ENCODE results near the gene PIGQ.

The PIGQ gene

GRCh38 chr16:555528-556473, 14.0 kb upstream of the PIGQ start:
- TF ChIP-seq CTCF (IDR thresholded peaks at IDR 0.05): no peak
- H3K27me3 ChIP-seq: peaks cover 0 to 40% of the 10 kb centered on the region in 2 donors
- no peak overlapping the region for H3K4me3 ChIP-seq
- peaks cover 13 to 33% (median 25%) of the 10 kb centered on the region in 3 donors for H3K36me3 ChIP-seq
- intact Hi-C loops (cut with DNase I; ENCODE audit: low total_unique reads): no loop called here
- H3K27ac ChIP-seq: no peak overlapping the region
- peaks cover 0 to 16% (median 9%) of the 10 kb centered on the region in 4 donors for H3K4me1 ChIP-seq
- DNase-seq: no peak
- H3K9me3 ChIP-seq: no peaks in the 10 kb centered on the region

- Histone ChIP-seq H3K36me3 (peaks cover 8 to 26% (median 20%) of the 10 kb centered on the region in 3 donors), H3K9me3 (no peaks in the 10 kb centered on the region), H3K4me3 (no peak overlapping the region), H3K4me1 (peaks cover 0 to 18% (median 9%) of the 10 kb centered on the region in 4 donors), H3K27ac (no peak overlapping the region), H3K27me3 (peaks cover 0 to 48% of the 10 kb centered on the region in 2 donors)
- DNase-seq: no peak
- no peak for TF ChIP-seq CTCF (IDR thresholded peaks at IDR 0.05)
- intact Hi-C loops (cut with DNase I; ENCODE audit: low total_unique reads): no loop called here
Measured at GRCh38 chr16:556474-557173, 13.1 kb upstream of the PIGQ start.

GRCh38 chr16:557463-558297, 12.1 kb upstream of the PIGQ start:
- TF ChIP-seq CTCF (IDR thresholded peaks at IDR 0.05): no peak
- intact Hi-C loops (cut with DNase I; ENCODE audit: low total_unique reads): no loop called here
- peaks cover 0 to 18% (median 9%) of the 10 kb centered on the region in 4 donors for H3K4me1 ChIP-seq
- H3K4me3 ChIP-seq: no peak overlapping the region
- no peak overlapping the region for H3K27ac ChIP-seq
- peaks cover 0 to 15% (median 9%) of the 10 kb centered on the region in 3 donors for H3K36me3 ChIP-seq
- no peak for DNase-seq
- H3K27me3 ChIP-seq: peaks cover 0 to 56% of the 10 kb centered on the region in 2 donors
- no peaks in the 10 kb centered on the region for H3K9me3 ChIP-seq

GRCh38 chr16:558298-559020, 11.3 kb upstream of the PIGQ start:
- Histone ChIP-seq H3K27me3 (peaks cover 0 to 61% of the 10 kb centered on the region in 2 donors), H3K9me3 (no peaks in the 10 kb centered on the region), H3K27ac (no peak overlapping the region), H3K36me3 (peaks cover 0 to 7% (median 3%) of the 10 kb centered on the region in 3 donors), H3K4me1 (peaks cover 0 to 18% (median 9%) of the 10 kb centered on the region in 4 donors), H3K4me3 (no peak overlapping the region)
- DNase-seq: no peak
- intact Hi-C loops (cut with DNase I; ENCODE audit: low total_unique reads): no loop called here
- TF ChIP-seq CTCF (IDR thresholded peaks at IDR 0.05): no peak

GRCh38 chr16:559021-559380, 10.8 kb upstream of the PIGQ start:
- Histone ChIP-seq H3K36me3 (peaks cover 0 to 2% (median 0%) of the 10 kb centered on the region in 3 donors), H3K27me3 (peaks cover 0 to 67% of the 10 kb centered on the region in 2 donors), H3K4me3 (no peak overlapping the region), H3K9me3 (no peaks in the 10 kb centered on the region), H3K27ac (no peak overlapping the region), H3K4me1 (peaks cover 0 to 18% (median 9%) of the 10 kb centered on the region in 4 donors)
- no peak for DNase-seq
- intact Hi-C loops (cut with DNase I; ENCODE audit: low total_unique reads): no loop called here
- TF ChIP-seq CTCF (IDR thresholded peaks at IDR 0.05): no peak
